Measurements from ENCODE around the gene HOOK2. TPM values are rescaled to one million over a fixed set of nuclear protein-coding genes. Genes with fewer than 3 reads are reported as not detected.

The HOOK2 gene
- polyA plus RNA-seq, 1 donor from 2014 or later: 28.4 TPM

- H3K27ac ChIP-seq (ENCODE audit: low read length): no peak overlapping the region
- no peak overlapping the region for H2AFZ ChIP-seq (ENCODE audit: low read depth, low read length)
- no peak overlapping the region for H3K9ac ChIP-seq (ENCODE audit: low read length)
- H3K9me3 ChIP-seq (ENCODE audit: low read length): no peaks in the 10 kb centered on the region
- H3K36me3 ChIP-seq (ENCODE audit: insufficient read depth, low read length): no peaks in the 10 kb centered on the region
- no peaks in the 10 kb centered on the region for H3K9me2 ChIP-seq (ENCODE audit: insufficient read depth, low read length)
- no peaks in the 10 kb centered on the region for H4K20me1 ChIP-seq (ENCODE audit: insufficient read depth)
- H3K27me3 ChIP-seq (ENCODE audit: insufficient read depth, low read depth, low read length): peaks cover 11% of the 10 kb centered on the region
- no peaks in the 10 kb centered on the region for H3F3A ChIP-seq (ENCODE audit: insufficient read depth, low read length, poor library complexity, severe bottlenecking)
- no peak overlapping the region for H3K4me2 ChIP-seq (ENCODE audit: low read length)
- H3K4me3 ChIP-seq (ENCODE audit: low read length): no peak overlapping the region
- H3K79me2 ChIP-seq (replicated peaks; ENCODE audit: insufficient read depth, low read length): no peaks in the 10 kb centered on the region
- TF ChIP-seq REST (IDR thresholded peaks at IDR 0.05; ENCODE audit: borderline replicate concordance): no peak
- TF ChIP-seq POLR2AphosphoS5 (IDR thresholded peaks at IDR 0.05): no peak
- TF ChIP-seq EZH2 (IDR thresholded peaks at IDR 0.05; ENCODE audit: borderline replicate concordance, insufficient read depth, low read length, poor library complexity, severe bottlenecking): no peak
- no peak for TF ChIP-seq CTCF (IDR thresholded peaks at IDR 0.05; ENCODE audit: poor library complexity, severe bottlenecking)
- TF ChIP-seq SMC3 (conservative IDR thresholded peaks at IDR 0.05; ENCODE audit: poor library complexity): no peak
- TF ChIP-seq EP300 (conservative IDR thresholded peaks at IDR 0.05; ENCODE audit: poor library complexity, severe bottlenecking): no peak
- no peak for TF ChIP-seq RAD21 (conservative IDR thresholded peaks at IDR 0.05)
- no peak for TF ChIP-seq MXI1 (conservative IDR thresholded peaks at IDR 0.05; ENCODE audit: poor library complexity, severe bottlenecking)
These were observed 11.0 kb upstream of the HOOK2 start for GRCh38 chr19:12786141-12786870.

GRCh38 chr19:12785431-12786031 is 10.2 kb upstream of the HOOK2 start:
- TF ChIP-seq REST (IDR thresholded peaks at IDR 0.05; ENCODE audit: borderline replicate concordance): no peak
- no peak for TF ChIP-seq TAF1 (IDR thresholded peaks at IDR 0.05; ENCODE audit: low read depth)
- TF ChIP-seq RAD21 (conservative IDR thresholded peaks at IDR 0.05): no peak
- no peak for TF ChIP-seq SMC3 (conservative IDR thresholded peaks at IDR 0.05; ENCODE audit: poor library complexity)
- TF ChIP-seq CTCF (IDR thresholded peaks at IDR 0.05; ENCODE audit: poor library complexity, severe bottlenecking): no peak
- TF ChIP-seq EZH2 (IDR thresholded peaks at IDR 0.05; ENCODE audit: borderline replicate concordance, insufficient read depth, low read length, poor library complexity, severe bottlenecking): no peak
- no peak for TF ChIP-seq MXI1 (conservative IDR thresholded peaks at IDR 0.05; ENCODE audit: poor library complexity, severe bottlenecking)
- no peak for TF ChIP-seq EP300 (conservative IDR thresholded peaks at IDR 0.05; ENCODE audit: poor library complexity, severe bottlenecking)
- no peak for TF ChIP-seq POLR2AphosphoS5 (IDR thresholded peaks at IDR 0.05)
- peaks cover 5% of the 10 kb centered on the region for H3K27me3 ChIP-seq (ENCODE audit: insufficient read depth, low read depth, low read length)
- no peak overlapping the region for H3K4me3 ChIP-seq (ENCODE audit: low read length)
- H2AFZ ChIP-seq (ENCODE audit: low read depth, low read length): no peak overlapping the region
- no peaks in the 10 kb centered on the region for H4K20me1 ChIP-seq (ENCODE audit: insufficient read depth)
- H3K4me2 ChIP-seq (ENCODE audit: low read length): no peak overlapping the region
- H3K27ac ChIP-seq (ENCODE audit: low read length): no peak overlapping the region
- no peaks in the 10 kb centered on the region for H3K9me2 ChIP-seq (ENCODE audit: insufficient read depth, low read length)
- H3K9me3 ChIP-seq (ENCODE audit: low read length): no peaks in the 10 kb centered on the region
- no peaks in the 10 kb centered on the region for H3K79me2 ChIP-seq (replicated peaks; ENCODE audit: insufficient read depth, low read length)
- no peaks in the 10 kb centered on the region for H3F3A ChIP-seq (ENCODE audit: insufficient read depth, low read length, poor library complexity, severe bottlenecking)
- H3K9ac ChIP-seq (ENCODE audit: low read length): no peak overlapping the region
- no peaks in the 10 kb centered on the region for H3K36me3 ChIP-seq (ENCODE audit: insufficient read depth, low read length)

Measured in neural cell (in vitro differentiated cells).